ENCODE measurements around the gene ABHD17A.

- TF ChIP-seq, protein P1, sequence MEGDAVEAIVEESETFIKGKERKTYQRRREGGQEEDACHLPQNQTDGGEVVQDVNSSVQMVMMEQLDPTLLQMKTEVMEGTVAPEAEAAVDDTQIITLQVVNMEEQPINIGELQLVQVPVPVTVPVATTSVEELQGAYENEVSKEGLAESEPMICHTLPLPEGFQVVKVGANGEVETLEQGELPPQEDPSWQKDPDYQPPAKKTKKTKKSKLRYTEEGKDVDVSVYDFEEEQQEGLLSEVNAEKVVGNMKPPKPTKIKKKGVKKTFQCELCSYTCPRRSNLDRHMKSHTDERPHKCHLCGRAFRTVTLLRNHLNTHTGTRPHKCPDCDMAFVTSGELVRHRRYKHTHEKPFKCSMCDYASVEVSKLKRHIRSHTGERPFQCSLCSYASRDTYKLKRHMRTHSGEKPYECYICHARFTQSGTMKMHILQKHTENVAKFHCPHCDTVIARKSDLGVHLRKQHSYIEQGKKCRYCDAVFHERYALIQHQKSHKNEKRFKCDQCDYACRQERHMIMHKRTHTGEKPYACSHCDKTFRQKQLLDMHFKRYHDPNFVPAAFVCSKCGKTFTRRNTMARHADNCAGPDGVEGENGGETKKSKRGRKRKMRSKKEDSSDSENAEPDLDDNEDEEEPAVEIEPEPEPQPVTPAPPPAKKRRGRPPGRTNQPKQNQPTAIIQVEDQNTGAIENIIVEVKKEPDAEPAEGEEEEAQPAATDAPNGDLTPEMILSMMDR (IDR thresholded peaks at IDR 0.05; ENCODE audit: low read depth, low read length, poor library complexity, severe bottlenecking), result no peak
- no peak for TF ChIP-seq EZH2phosphoT487 (IDR thresholded peaks at IDR 0.05; ENCODE audit: borderline replicate concordance, low read length)
Observed at GRCh38 chr19:1852581-1853128, 32.6 kb downstream of the ABHD17A start.

Data from DOHH2 (cell line).